SK-MEL-5 (cell line): ENCODE results near the gene SLC46A1. TPM values are rescaled to one million over a fixed set of nuclear protein-coding genes. Genes with fewer than 3 reads are reported as not detected.
A peak's percentile ranks its signal among the peaks of the same experiment; 100 is the strongest.
"Not testable (repeated sequence)": the region's sequence is repeated elsewhere in the genome, so short reads cannot be mapped to it uniquely, and the experiment has no call there.

ENCODE experiments used
- DNase-seq: peaks from one replicate; pipeline ENCODE4 v3.0.0-alpha.2; 2016; ENCODE audit warnings: low read depth, low spot score
- in situ Hi-C: cut with HindIII; loops from 2 replicates; pipeline ENCODE4 v1.10.0; 2016; ENCODE audit warnings: low sequenced_read_pairs, high pct_unique_total_duplicates, low pct_unique_long_range_greater_than_20kb
- polyA plus RNA-seq, 2 experiments: library from polyadenylated mRNA; depleted of rRNA; stranded (reverse); fragments of >200 nt; gene quantifications; 2 replicates each; pipeline ENCODE4 v1.2.3, GENCODE V29; 2015
- total RNA-seq: library from RNA; depleted of rRNA; stranded (reverse); fragments of >200 nt; shearing (Covaris generic); gene quantifications from 2 replicates; pipeline ENCODE4 v1.2.3, GENCODE V29; 2014; rRNA removed

SLC46A1 gene
- total RNA-seq, result 17.3 and 18.0 TPM in 2 replicates
- 18.3 and 28.0 TPM in 2 replicates for polyA plus RNA-seq (2015; cell fraction: cytosol; rRNA removed)
- polyA plus RNA-seq (2015; cell fraction: nucleus; rRNA removed), result 28.2 and 67.7 TPM in 2 replicates

- DNase-seq, result peak; percentile 41
- in situ Hi-C loops, result no loop called here
Observed at GRCh38 chr17:28405632-28406472, at the start of gene SLC46A1. TSS of gene SLC46A1 (minus strand) at chr17:28406212. CDS start at chr17:28406114, 98 bp downstream.

- in situ Hi-C loops, result no loop called here
- DNase-seq, result no peak
Observed at GRCh38 chr17:28449859-28450258, 43.8 kb upstream of the SLC46A1 start.

GRCh38 chr17:28447396-28447760 is 41.4 kb upstream of the SLC46A1 start:
- no peak for DNase-seq

GRCh38 chr17:28446716-28447395 is 40.8 kb upstream of the SLC46A1 start:
- in situ Hi-C loops, result no loop called here

More at GRCh38 chr17:28447396-28447760, 41.4 kb upstream of the SLC46A1 start:
- in situ Hi-C loops, result no loop called here

DNA sequence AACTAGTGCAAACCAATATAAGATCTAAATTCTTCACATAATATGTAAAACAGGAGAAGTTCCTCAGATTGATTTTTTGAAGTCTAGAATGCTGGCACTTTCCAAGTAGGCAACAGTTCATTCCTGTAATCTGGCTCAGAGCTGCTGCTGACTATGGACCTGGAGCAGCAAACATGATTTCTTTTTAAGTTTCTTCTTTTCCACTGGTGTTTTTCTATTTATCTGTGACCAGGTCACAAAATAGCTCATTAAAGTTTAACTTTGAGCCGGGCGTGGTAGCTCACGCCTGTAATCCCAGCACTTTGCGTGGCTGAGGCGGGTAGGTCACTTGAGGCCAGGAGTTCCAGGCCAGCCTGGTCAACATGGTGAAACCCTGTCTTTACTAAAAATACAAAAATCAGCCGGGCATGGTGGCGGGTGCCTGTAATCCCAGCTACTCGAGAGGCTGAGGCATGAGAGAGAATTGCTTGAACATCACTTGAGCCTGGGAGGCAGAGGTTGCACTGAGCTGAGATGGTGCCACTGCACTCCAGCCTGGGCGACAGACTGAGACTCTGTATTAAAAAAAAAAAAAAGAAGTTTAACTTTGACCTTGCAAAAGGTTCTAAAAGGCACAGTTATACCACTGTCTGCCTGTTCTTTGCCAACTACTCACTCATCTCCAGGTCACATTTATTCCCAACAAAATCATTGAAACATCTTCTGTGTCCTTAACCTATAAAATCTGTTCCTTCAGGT is 38.1 kb upstream of the SLC46A1 start:
- in situ Hi-C loops, result no loop called here
- DNase-seq, result no peak

More at GRCh38 chr17:28446716-28447395, 40.8 kb upstream of the SLC46A1 start:
- no peak for DNase-seq

DNA sequence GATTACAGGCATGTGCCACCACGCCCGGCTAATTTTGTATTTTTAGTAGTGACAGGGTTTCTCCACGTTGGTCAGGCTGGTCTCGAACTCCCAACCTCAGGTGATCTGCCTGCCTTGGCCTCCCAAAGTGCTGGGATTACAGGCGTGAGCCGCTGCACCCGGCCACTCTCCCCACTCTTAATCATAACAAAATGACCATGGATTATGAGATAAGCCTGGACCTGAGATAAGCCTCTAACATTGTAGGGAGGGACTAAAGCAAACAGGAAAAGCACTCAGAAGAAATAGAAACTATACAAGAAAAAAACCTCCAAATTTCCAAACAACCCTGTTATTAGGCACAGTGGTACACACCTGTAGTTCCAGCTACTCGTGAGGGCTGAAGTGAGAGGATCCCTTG is 28.3 kb upstream of the SLC46A1 start:
- in situ Hi-C loops, DNase-seq: not testable (repeated sequence)

DNA sequence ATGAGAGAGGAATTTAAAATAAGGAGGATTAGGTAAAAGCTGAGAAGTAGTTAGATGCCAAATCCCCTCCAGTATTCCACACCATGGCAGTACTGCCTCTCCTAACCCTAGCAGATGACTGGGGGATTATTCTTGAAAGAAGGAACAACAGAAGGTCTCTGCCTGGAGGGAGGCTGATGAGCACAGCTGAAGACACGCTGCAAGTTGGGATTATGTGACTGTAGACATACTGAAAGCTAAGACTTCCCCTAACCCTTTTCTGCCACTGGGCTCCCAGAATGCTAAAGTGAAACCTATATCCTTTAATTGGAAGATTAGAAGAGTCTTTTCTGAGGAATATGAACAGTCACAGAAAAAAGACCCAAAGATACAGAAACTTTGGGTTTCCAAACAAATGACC is 27.7 kb upstream of the SLC46A1 start:
- in situ Hi-C loops, result no loop called here

GRCh38 chr17:28427982-28428381 is 22.0 kb upstream of the SLC46A1 start:
- in situ Hi-C loops, DNase-seq: not testable (repeated sequence)

More for the DNA sequence above, 27.7 kb upstream of the SLC46A1 start:
- no peak for DNase-seq

GRCh38 chr17:28427371-28427770 is 21.4 kb upstream of the SLC46A1 start:
- no peak for DNase-seq
- in situ Hi-C loops, result no loop called here

DNA sequence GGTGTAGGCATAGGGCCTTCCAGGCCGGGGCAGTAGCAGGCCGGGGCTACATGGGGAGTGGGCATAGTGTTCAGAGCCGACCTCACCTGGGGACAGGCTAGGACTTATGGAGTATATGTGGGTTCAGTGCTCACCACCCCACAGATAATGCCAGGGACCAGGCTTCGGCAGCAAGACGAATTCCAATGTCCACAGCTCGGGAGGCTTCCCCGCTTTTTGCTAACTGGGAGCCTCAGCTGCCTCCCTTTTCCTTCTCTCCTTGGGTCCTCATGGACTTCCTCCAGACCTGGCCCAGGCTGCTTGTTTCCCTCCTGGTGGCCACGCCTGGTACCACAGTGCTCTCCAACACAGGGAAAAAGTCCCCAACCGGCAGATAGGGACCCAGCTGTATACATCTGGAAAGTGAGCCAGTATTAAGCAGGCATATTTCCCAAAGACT is 20.1 kb upstream of the SLC46A1 start:
- in situ Hi-C loops, result no loop called here
- peak; percentile 50 for DNase-seq

DNA sequence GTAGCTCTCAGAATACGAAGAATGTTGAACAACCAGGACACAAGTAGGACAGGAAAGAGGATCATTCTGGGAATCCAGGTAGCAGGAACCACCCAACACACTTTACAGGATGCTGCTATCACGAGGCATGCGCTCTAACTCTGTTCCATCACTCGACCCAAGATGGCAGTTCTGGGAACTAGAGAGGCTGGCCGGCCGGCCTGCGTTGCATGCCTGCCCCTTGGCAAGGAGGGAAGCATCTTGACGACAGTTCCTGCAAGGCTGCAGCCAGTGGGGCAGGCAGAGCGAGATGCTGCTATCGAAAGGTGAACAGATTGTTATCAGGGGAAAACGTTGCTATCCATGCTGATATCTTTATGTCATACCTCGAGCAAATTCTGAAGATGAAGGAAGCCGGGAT is 19.2 kb upstream of the SLC46A1 start:
- in situ Hi-C loops, result no loop called here
- no peak for DNase-seq

GRCh38 chr17:28421787-28422305 is 15.8 kb upstream of the SLC46A1 start:
- no peak for DNase-seq
- in situ Hi-C loops, result no loop called here

- DNase-seq, result peak; percentile 85
- in situ Hi-C loops, result no loop called here
Observed at GRCh38 chr17:28416703-28417311, 10.8 kb upstream of the SLC46A1 start.

- in situ Hi-C loops, result no loop called here
- DNase-seq, result no peak
Observed at GRCh38 chr17:28415886-28416285, 9.9 kb upstream of the SLC46A1 start.

DNA sequence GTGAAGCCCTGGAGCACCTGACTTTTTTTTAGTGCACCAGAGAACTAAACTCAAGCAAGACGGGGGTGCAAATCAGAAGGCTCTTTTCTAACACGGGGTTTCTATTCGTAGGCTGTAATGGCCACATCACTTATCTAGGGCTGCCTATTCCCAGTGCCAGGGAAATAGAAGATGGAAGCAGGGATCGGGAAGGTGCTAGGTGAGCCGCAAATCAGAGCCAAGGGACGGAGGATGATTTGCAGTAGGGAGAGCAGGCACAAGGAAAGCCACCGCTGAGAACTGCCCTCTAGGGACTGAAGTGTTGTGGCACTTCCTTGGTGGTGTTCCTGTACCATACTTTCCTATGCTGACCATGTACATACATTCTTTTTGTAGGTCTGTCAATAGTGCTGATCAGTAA is 7.8 kb upstream of the SLC46A1 start:
- no peak for DNase-seq
- in situ Hi-C loops, result no loop called here

- DNase-seq, result no peak
- in situ Hi-C loops, result no loop called here
Observed at GRCh38 chr17:28412099-28412498, 6.1 kb upstream of the SLC46A1 start.

DNA sequence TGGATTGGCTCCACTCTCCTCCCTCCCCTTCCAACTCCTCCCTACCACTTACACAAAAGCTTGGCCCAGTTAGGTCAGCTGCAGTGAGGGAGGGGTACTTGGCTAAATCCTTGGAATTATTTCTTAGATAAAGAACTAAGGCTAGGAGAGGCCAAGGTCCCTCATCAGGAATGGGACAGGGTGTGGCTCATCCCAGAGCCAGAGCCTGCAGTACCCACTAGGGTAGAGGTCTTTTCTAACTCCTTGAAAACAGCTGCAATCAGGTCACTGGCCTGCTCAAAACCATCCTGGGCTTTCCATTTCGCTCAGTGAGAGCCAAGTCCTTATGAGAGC is 1.9 kb upstream of the SLC46A1 start:
- in situ Hi-C loops, result no loop called here
- no peak for DNase-seq
